MM.1S (cell line): Measurements from ENCODE around the gene SLC51A.

Experiments
- DNase-seq: peaks from one replicate; pipeline ENCODE4 v3.0.0-alpha.2; 2015
- H2AFZ ChIP-seq: fragments of 300-600 bp; sonication (generic); 2 replicates; pipeline ENCODE4 v1.6.0; 2016; ENCODE audit warnings: antibody characterized with exemption, low read length
- H3F3A ChIP-seq: fragments of 300-600 bp; sonication (generic); 2 replicates; pipeline ENCODE4 v1.6.1; 2016; ENCODE audit warnings: mild to moderate bottlenecking, antibody characterized with exemption, low read length, moderate library complexity, mixed read lengths; ENCODE audit not compliant: insufficient read depth
- H3K27ac ChIP-seq: fragments of 300-600 bp; sonication (generic); 2 replicates; pipeline ENCODE4 v1.5.1; 2016; ENCODE audit warnings: mild to moderate bottlenecking, low read length
- H3K27me3 ChIP-seq: fragments of 300-600 bp; sonication (generic); replicated peaks from 2 replicates; pipeline ENCODE4 v1.6.0; 2016; ENCODE audit warnings: low read length; ENCODE audit not compliant: insufficient read depth
- H3K36me3 ChIP-seq: fragments of 300-600 bp; sonication (generic); replicated peaks from 2 replicates; pipeline ENCODE4 v1.6.1; 2016; ENCODE audit warnings: mild to moderate bottlenecking, low read length, mixed read lengths; ENCODE audit not compliant: insufficient read depth
- H3K4me1 ChIP-seq: fragments of 300-600 bp; sonication (generic); 2 replicates; pipeline ENCODE4 v1.6.1; 2016; ENCODE audit warnings: low read length, mixed read lengths
- H3K4me2 ChIP-seq: fragments of 300-600 bp; sonication (generic); 2 replicates; pipeline ENCODE4 v1.6.0; 2016; ENCODE audit warnings: low read depth, low read length
- H3K4me3 ChIP-seq: fragments of 300-600 bp; sonication (generic); 2 replicates; pipeline ENCODE4 v1.5.1; 2016; ENCODE audit warnings: low read length, mixed read lengths
- H3K79me2 ChIP-seq: fragments of 300-600 bp; sonication (generic); 2 replicates; pipeline ENCODE4 v1.6.1; 2016; ENCODE audit warnings: mixed run types, low read length, mixed read lengths
- H3K9ac ChIP-seq: fragments of 300-600 bp; sonication (generic); 2 replicates; pipeline ENCODE4 v1.6.1; 2016; ENCODE audit warnings: low read length, mixed read lengths
- H3K9me2 ChIP-seq: fragments of 300-600 bp; sonication (generic); replicated peaks from 2 replicates; pipeline ENCODE4 v1.6.1; 2016; ENCODE audit warnings: mild to moderate bottlenecking, low read length, mixed read lengths; ENCODE audit not compliant: insufficient read depth
- H3K9me3 ChIP-seq: fragments of 300-600 bp; sonication (generic); replicated peaks from 2 replicates; pipeline ENCODE4 v1.6.1; 2016; ENCODE audit warnings: mild to moderate bottlenecking, low read length, mixed read lengths; ENCODE audit not compliant: insufficient read depth
- H4K20me1 ChIP-seq: fragments of 300-600 bp; sonication (generic); 2 replicates; pipeline ENCODE4 v1.6.1; 2016; ENCODE audit warnings: mild to moderate bottlenecking, low read length, moderate library complexity, mixed read lengths; ENCODE audit not compliant: insufficient read depth
- CTCF ChIP-seq: fragments of 300-600 bp; sonication (generic); IDR thresholded peaks from 2 replicates; pipeline ENCODE4 v1.5.1; 2016; ENCODE audit warnings: antibody characterized with exemption, low read length, mixed read lengths
- EZH2 ChIP-seq: fragments of 300-600 bp; sonication (generic); optimal IDR thresholded peaks from 2 replicates; pipeline ENCODE3; 2017; ENCODE audit warnings: low read depth, mild to moderate bottlenecking, antibody characterized with exemption, low read length, mixed read lengths
- EZH2phosphoT487 ChIP-seq: fragments of 300-600 bp; sonication (generic); IDR thresholded peaks from 2 replicates; pipeline ENCODE4 v1.6.1; 2018; ENCODE audit warnings: antibody characterized with exemption, low read length

SLC51A gene

GRCh38 chr3:196219194-196219969 lies 3.0 kb downstream of the SLC51A start:
- Histone ChIP-seq H2AFZ (peak overlapping the region; percentile 64), H4K20me1 (no peaks in the 10 kb centered on the region), H3K27ac (peak overlapping the region; percentile 0; the same call in 1 of the 2 replicates), H3K4me3 (peak overlapping the region; percentile 50), H3K4me1 (peaks cover 9% of the 10 kb centered on the region; the same call in 1 of the 2 replicates), H3K9ac (no peak overlapping the region; the same call in 1 of the 2 replicates), H3K4me2 (peak overlapping the region; percentile 59), H3F3A (no peaks in the 10 kb centered on the region), H3K36me3 (no peaks in the 10 kb centered on the region), H3K79me2 (no peaks in the 10 kb centered on the region), H3K27me3 (0 out of 2 replicates have a peak, but pooled peaks cover 3% of the 10 kb centered on the region), H3K9me3 (no peaks in the 10 kb centered on the region), H3K9me2 (no peaks in the 10 kb centered on the region)
- no peak for TF ChIP-seq EZH2
- TF ChIP-seq EZH2phosphoT487, result no peak
- no peak; the same call in 1 of the 2 replicates for TF ChIP-seq CTCF
- DNase-seq, result peak; percentile 84

DNA sequence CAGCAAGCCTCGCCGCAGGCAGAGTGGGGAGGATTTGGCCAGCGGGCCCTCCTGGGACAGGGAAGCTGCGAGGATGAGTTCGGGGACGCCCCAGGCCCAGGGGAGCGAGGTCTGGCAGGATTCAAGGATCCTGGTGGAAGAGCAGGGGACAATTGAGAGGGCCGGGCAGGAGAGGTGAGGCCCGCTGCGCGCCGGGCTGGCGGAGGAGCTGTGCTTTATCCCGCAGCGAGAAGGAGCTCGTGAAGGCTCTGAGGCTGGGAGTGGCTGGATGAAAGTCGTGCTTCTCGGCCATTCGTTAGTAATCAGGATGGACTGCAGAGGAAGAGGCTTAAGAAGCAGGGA lies 3.6 kb downstream of the SLC51A start:
- TF ChIP-seq EZH2 (no peak), CTCF (no peak), EZH2phosphoT487 (no peak)
- no peak for DNase-seq
- Histone ChIP-seq H3K27ac (no peak overlapping the region), H3K36me3 (no peaks in the 10 kb centered on the region), H3K4me2 (peak overlapping the region; percentile 59), H3K27me3 (0 out of 2 replicates have a peak, but pooled peaks cover 3% of the 10 kb centered on the region), H3F3A (no peaks in the 10 kb centered on the region), H4K20me1 (no peaks in the 10 kb centered on the region), H2AFZ (peak overlapping the region; percentile 64), H3K4me1 (peaks cover 9% of the 10 kb centered on the region; the same call in 1 of the 2 replicates), H3K9me3 (no peaks in the 10 kb centered on the region), H3K9ac (no peak overlapping the region), H3K79me2 (no peaks in the 10 kb centered on the region), H3K4me3 (no peak overlapping the region), H3K9me2 (no peaks in the 10 kb centered on the region)

GRCh38 chr3:196220587-196220986 lies 4.3 kb downstream of the SLC51A start:
- no peaks in the 10 kb centered on the region for H4K20me1 ChIP-seq
- no peak for TF ChIP-seq CTCF
- TF ChIP-seq EZH2phosphoT487, result no peak
- TF ChIP-seq EZH2, result no peak
- H3K27me3 ChIP-seq, result 0 out of 2 replicates have a peak, but pooled peaks cover 3% of the 10 kb centered on the region
- no peaks in the 10 kb centered on the region for H3F3A ChIP-seq
- no peaks in the 10 kb centered on the region for H3K9me3 ChIP-seq
- H3K9ac ChIP-seq, result no peak overlapping the region
- H3K36me3 ChIP-seq, result no peaks in the 10 kb centered on the region
- no peak overlapping the region for H3K27ac ChIP-seq
- no peak for DNase-seq
- no peaks in the 10 kb centered on the region for H3K79me2 ChIP-seq
- H2AFZ ChIP-seq, result no peak overlapping the region
- H3K4me1 ChIP-seq, result peaks cover 9% of the 10 kb centered on the region; the same call in 1 of the 2 replicates
- no peak overlapping the region for H3K4me3 ChIP-seq
- no peak overlapping the region for H3K4me2 ChIP-seq
- no peaks in the 10 kb centered on the region for H3K9me2 ChIP-seq
